Lung (tissue), 12 donors: ENCODE measurements around the gene ADGRG1. TPM values are rescaled to one million over a fixed set of nuclear protein-coding genes. Genes with fewer than 3 reads are reported as not detected.

Experiments
- ATAC-seq: fragments of 200-7000 bp; cut with Tn5 transposase; one replicate; pipeline ENCODE4 v1.9.1; 2020; ENCODE audit warnings: moderate number of reproducible peaks; ENCODE audit not compliant: insufficient read depth, low FRiP score
- DNase-seq, 3 donors: peaks; one replicate each; pipeline ENCODE4 v3.0.0-alpha.2; 2013 to 2017
- H3K27ac ChIP-seq, 2 donors: one replicate each; pipeline ENCODE4 v1.5.1; 2013; ENCODE audit warnings: mild to moderate bottlenecking in 2 of 2, moderate library complexity in 2 of 2, control low read depth in 1 of 2, inconsistent platforms in 1 of 2, low read depth in 1 of 2, low read length in 1 of 2
- H3K27me3 ChIP-seq, 3 donors: one replicate each; pipeline ENCODE4 v1.5.1; 2013; ENCODE audit warnings: low read length in 2 of 3; ENCODE audit not compliant: control insufficient read depth in 3 of 3, insufficient read depth in 3 of 3
- H3K36me3 ChIP-seq, 4 donors: one replicate each; pipeline ENCODE4 v1.5.1; 2013; ENCODE audit warnings: low read length in 4 of 4, mild to moderate bottlenecking in 1 of 4, moderate library complexity in 1 of 4; ENCODE audit not compliant: control insufficient read depth in 4 of 4, insufficient read depth in 4 of 4
- H3K4me1 ChIP-seq, 5 donors: one replicate each; pipeline ENCODE4 v1.5.1; 2013; ENCODE audit warnings: low read length in 5 of 5, mild to moderate bottlenecking in 2 of 5, moderate library complexity in 1 of 5; ENCODE audit not compliant: control insufficient read depth in 5 of 5, insufficient read depth in 5 of 5
- H3K4me3 ChIP-seq: one replicate; pipeline ENCODE4 v1.5.1; 2013; ENCODE audit warnings: mild to moderate bottlenecking, control low read depth, moderate library complexity
- H3K9ac ChIP-seq, 2 donors: one replicate each; pipeline ENCODE4 v1.5.1; 2013; ENCODE audit warnings: low read length in 2 of 2, control low read depth in 1 of 2; ENCODE audit not compliant: insufficient read depth in 1 of 2
- H3K9me3 ChIP-seq, 4 donors: one replicate each; pipeline ENCODE4 v1.5.1; 2013; ENCODE audit warnings: low read length in 3 of 4, mild to moderate bottlenecking in 1 of 4, moderate library complexity in 1 of 4; ENCODE audit not compliant: control insufficient read depth in 4 of 4, insufficient read depth in 3 of 4
- WGBS, 2 donors: extraction: QIAGEN DNeasy Blood & Tissue Kit; methylation state at CpG; one replicate each; pipeline ENCODE4 v1.1.7; 2013; 5-methylcytosine and 5-hydroxymethylcytosine counted together
- polyA plus RNA-seq, 2 donors: library from polyadenylated mRNA; stranded (reverse); fragments of 200-250 nt; gene quantifications; one replicate each; pipeline ENCODE4 v1.2.1, GENCODE V29; 2013
- total RNA-seq, 2 donors: library from RNA; depleted of rRNA in 1 of 2; stranded (reverse); fragments of >200 nt in 1 of 2; gene quantifications; one replicate each; pipeline ENCODE4 v1.2.1, GENCODE V29; 2014 to 2021
- TF ChIP-seq, protein P1 (sequence below): IDR thresholded peaks from 2 replicates; pipeline ENCODE4 v1.5.1; 2012; ENCODE audit warnings: mild to moderate bottlenecking; ENCODE audit errors: control extremely low read depth, extremely low read depth
- donor health status: control.
- donor health status: control.
- donor health status: Bipolar disorder and iron deficiency.
- donor health status: healthy.
- donor health status: DM: yes; HTN: yes; CAD: no.

Gene ADGRG1
- total and polyA plus RNA-seq, 4 donors, result 8.8 to 74.4 (median 28.0) TPM

DNA sequence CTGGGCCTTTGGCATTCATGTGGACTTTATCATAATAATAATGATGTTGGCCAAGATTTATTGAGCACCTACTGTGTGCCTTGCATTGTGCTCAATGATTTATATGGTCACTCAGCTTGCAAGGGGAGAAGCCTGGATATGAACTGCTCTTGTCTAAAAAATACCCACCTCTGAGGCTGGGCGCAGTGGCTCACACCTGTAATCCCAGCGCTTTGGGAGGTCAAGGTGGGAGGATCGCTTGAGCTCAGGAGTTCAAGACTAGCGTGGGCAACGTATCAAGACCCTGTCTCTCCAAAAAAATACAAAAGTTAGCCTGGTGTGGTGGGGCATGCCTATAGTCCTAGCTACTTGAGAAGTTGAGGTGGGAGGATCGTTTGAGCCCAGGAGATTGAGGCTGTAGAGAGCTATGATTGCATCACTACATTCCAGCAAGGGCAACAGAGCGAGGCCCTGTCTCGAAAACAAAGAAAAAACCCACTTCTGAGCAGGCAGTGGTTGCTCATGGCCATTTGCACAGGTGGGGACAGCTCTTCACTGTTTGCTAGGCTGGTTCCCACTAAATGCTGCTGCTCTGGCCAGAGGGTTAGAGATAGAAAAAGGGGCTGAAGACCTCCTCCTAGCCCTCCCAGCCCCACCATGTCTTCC lies 4.3 kb upstream of the ADGRG1 start:
- H3K4me3 ChIP-seq, result no peak overlapping the region
- H3K9me3 ChIP-seq, result no peaks in the 10 kb centered on the region
- H3K4me1 ChIP-seq, result peaks cover 0 to 35% (median 13%) of the 10 kb centered on the region in 5 donors
- H3K27me3 ChIP-seq, result peaks cover 0 to 3% (median 0%) of the 10 kb centered on the region in 3 donors
- TF ChIP-seq, protein P1, sequence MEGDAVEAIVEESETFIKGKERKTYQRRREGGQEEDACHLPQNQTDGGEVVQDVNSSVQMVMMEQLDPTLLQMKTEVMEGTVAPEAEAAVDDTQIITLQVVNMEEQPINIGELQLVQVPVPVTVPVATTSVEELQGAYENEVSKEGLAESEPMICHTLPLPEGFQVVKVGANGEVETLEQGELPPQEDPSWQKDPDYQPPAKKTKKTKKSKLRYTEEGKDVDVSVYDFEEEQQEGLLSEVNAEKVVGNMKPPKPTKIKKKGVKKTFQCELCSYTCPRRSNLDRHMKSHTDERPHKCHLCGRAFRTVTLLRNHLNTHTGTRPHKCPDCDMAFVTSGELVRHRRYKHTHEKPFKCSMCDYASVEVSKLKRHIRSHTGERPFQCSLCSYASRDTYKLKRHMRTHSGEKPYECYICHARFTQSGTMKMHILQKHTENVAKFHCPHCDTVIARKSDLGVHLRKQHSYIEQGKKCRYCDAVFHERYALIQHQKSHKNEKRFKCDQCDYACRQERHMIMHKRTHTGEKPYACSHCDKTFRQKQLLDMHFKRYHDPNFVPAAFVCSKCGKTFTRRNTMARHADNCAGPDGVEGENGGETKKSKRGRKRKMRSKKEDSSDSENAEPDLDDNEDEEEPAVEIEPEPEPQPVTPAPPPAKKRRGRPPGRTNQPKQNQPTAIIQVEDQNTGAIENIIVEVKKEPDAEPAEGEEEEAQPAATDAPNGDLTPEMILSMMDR, result no peak
- no peaks in the 10 kb centered on the region for H3K36me3 ChIP-seq
- no peak overlapping the region for H3K9ac ChIP-seq
- WGBS, 2 donors, result 75 to 82% methylated on average over 8 of the region's 8 CpGs
- DNase-seq, result peak in 1 of 3 donors; percentile 50
- H3K27ac ChIP-seq, result no peak overlapping the region
- ATAC-seq, result no peak

DNA sequence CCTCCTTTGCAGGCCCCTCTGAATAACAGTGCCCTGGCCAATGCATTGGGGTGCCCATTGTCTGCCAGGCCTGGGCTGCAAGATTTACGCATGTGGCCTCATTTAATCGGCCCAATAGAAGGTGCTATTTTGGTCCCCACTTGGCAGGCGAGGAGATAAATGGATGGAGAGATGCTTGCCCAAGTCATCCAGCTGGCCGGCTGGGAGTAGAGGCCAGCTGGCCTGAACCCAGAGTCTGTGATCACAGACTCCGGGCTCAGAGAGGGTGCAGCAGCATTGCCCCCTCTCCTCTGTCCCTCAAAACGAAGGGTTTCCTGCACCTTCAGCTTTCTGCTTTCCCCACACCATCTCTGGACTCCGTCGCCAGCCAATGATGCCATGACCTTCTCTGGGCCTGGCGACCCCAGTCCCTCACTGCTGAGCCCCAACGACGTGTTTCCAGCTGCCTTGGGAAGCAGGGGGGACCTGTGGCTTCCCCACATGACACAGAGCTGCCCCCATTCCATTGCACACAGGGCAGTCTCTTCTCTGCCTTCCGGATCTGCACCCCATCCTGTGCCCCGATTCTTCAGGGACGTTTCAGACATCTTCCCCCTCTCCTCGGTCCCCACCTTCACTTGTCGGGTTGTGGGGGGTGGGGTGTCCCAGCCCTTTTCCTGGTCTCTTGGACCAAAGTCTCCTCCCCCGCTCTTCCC lies 3.5 kb upstream of the ADGRG1 start:
- Histone ChIP-seq H3K36me3 (no peaks in the 10 kb centered on the region), H3K4me3 (no peak overlapping the region), H3K9me3 (no peaks in the 10 kb centered on the region), H3K4me1 (peaks cover 0 to 35% (median 10%) of the 10 kb centered on the region in 5 donors), H3K27me3 (peaks cover 0 to 3% (median 0%) of the 10 kb centered on the region in 3 donors), H3K27ac (no peak overlapping the region), H3K9ac (no peak overlapping the region)
- DNase-seq (peak in 2 of 3 donors; percentile 41 to 69), ATAC-seq (no peak)
- TF ChIP-seq, protein P1, result no peak
- 48 to 69% methylated on average over 17 of the region's 17 CpGs for WGBS, 2 donors

DNA sequence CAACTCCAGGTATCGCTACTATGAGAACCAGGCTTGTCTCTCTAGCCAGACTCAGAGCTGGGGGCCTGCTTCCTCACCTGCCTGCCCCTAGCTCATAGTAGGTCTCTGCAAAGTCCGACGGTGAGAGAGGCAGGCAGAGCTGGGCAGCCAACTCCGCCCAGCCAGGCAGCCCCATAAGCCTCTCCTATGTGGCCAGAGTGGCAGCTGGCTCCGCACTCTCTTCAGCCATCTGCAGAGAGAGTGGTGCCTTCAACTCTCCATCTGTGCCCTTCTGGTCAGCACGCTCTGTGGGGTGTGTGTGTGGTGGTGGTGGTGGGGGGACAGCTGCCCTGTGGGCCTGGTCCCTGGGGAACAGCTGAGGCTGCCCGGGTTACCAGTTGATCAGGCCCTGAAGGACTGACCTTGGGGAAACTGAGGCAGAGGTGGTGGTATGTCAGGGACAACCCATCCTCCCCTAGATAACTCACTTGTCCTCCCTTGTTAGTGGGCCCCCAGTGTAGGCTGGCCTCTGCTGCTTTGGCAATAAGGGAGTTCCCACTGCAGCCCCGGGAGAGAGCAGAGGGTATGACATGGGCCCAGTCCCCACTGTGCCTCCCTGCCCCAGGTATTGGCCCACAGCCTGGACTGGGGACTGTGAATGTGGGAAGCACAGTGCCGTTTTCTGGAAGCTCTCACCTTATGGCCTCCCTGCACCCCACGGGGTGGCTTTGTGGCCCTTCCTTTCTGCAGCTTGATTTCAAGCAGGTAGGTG lies 1.8 kb upstream of the ADGRG1 start:
- DNase-seq (no peak), ATAC-seq (no peak)
- Histone ChIP-seq H3K36me3 (no peaks in the 10 kb centered on the region), H3K27me3 (peaks cover 0 to 3% (median 0%) of the 10 kb centered on the region in 3 donors), H3K9me3 (no peaks in the 10 kb centered on the region), H3K4me1 (peaks cover 0 to 27% (median 13%) of the 10 kb centered on the region in 5 donors), H3K27ac (no peak overlapping the region), H3K9ac (no peak overlapping the region), H3K4me3 (no peak overlapping the region)
- TF ChIP-seq, protein P1, result no peak
- 87 to 88% methylated on average over 10 of the region's 10 CpGs for WGBS, 2 donors
